ENCODE measurements around the gene RAB12.

DNA sequence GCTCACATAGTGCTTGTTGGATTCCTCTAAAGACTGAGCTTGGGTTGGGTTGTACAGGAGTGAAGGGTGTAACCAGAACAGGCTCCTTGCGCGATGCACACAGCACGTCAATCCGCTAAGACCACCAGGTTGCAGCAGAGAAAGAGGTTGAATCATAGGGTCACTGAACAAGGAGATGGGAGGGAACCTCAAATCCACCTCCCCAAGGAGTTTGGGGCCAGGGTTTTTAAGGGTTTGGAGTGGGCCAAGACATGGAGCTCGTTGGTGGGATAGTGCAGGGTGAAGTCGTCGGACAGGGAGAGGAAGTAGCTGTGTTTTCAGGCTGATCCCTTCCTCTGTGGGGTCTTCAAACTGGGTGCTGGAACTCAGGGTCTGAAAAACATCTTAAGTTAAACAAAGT, 75.3 kb downstream of the RAB12 start:
- TF ChIP-seq ARNTL (CRISPR knock-in tag; IDR thresholded peaks at IDR 0.05; ENCODE audit: borderline replicate concordance, low read depth) (no peak), ZFP30 (CRISPR knock-in tag; IDR thresholded peaks at IDR 0.05) (no peak), RARB (CRISPR knock-in tag; IDR thresholded peaks at IDR 0.05) (no peak), ESRRG (CRISPR knock-in tag; IDR thresholded peaks at IDR 0.05) (no peak), ZFP3 (CRISPR knock-in tag; IDR thresholded peaks at IDR 0.05) (no peak), POU6F1 (CRISPR knock-in tag; IDR thresholded peaks at IDR 0.05; ENCODE audit: borderline replicate concordance, low read depth) (no peak), GLIS3 (CRISPR knock-in tag; IDR thresholded peaks at IDR 0.05) (no peak), BACH2 (CRISPR knock-in tag; IDR thresholded peaks at IDR 0.05; ENCODE audit: borderline replicate concordance) (no peak), SNAI2 (CRISPR knock-in tag; IDR thresholded peaks at IDR 0.05) (no peak), TOX (CRISPR knock-in tag; IDR thresholded peaks at IDR 0.05; ENCODE audit: borderline replicate concordance) (no peak), CSDC2 (CRISPR knock-in tag; IDR thresholded peaks at IDR 0.05) (no peak)
- TF ChIP-seq, protein P1, sequence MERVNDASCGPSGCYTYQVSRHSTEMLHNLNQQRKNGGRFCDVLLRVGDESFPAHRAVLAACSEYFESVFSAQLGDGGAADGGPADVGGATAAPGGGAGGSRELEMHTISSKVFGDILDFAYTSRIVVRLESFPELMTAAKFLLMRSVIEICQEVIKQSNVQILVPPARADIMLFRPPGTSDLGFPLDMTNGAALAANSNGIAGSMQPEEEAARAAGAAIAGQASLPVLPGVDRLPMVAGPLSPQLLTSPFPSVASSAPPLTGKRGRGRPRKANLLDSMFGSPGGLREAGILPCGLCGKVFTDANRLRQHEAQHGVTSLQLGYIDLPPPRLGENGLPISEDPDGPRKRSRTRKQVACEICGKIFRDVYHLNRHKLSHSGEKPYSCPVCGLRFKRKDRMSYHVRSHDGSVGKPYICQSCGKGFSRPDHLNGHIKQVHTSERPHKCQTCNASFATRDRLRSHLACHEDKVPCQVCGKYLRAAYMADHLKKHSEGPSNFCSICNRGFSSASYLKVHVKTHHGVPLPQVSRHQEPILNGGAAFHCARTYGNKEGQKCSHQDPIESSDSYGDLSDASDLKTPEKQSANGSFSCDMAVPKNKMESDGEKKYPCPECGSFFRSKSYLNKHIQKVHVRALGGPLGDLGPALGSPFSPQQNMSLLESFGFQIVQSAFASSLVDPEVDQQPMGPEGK (CRISPR knock-in tag; IDR thresholded peaks at IDR 0.05; ENCODE audit: borderline replicate concordance): no peak
- TF ChIP-seq, protein P2, sequence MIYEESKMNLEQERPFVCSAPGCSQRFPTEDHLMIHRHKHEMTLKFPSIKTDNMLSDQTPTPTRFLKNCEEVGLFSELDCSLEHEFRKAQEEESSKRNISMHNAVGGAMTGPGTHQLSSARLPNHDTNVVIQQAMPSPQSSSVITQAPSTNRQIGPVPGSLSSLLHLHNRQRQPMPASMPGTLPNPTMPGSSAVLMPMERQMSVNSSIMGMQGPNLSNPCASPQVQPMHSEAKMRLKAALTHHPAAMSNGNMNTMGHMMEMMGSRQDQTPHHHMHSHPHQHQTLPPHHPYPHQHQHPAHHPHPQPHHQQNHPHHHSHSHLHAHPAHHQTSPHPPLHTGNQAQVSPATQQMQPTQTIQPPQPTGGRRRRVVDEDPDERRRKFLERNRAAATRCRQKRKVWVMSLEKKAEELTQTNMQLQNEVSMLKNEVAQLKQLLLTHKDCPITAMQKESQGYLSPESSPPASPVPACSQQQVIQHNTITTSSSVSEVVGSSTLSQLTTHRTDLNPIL (CRISPR knock-in tag; IDR thresholded peaks at IDR 0.05; ENCODE audit: low read depth): no peak

All from SK-N-SH treated with all-trans-retinoic acid at 6 μM for 48 hours (cell line).